Omental fat pad (tissue), 4 donors: ENCODE data around the gene LIPG. TPM values are rescaled to one million over a fixed set of nuclear protein-coding genes. Genes with fewer than 3 reads are reported as not detected.

Experiments used
- ATAC-seq: fragments of 150-250 bp; one replicate; pipeline ENCODE4 v1.9.1; 2016; ENCODE audit warnings: mild to moderate bottlenecking, moderate library complexity; ENCODE audit not compliant: low FRiP score
- DNase-seq: peaks from one replicate; pipeline ENCODE4 v3.0.0-alpha.2; 2019; ENCODE audit warnings: low spot score
- total RNA-seq, 4 donors: library from RNA; depleted of rRNA; stranded (reverse); fragments of >200 nt; gene quantifications; one replicate each; pipeline ENCODE4 v1.1.0, GENCODE V29; 2016
- TF ChIP-seq, protein P1 (sequence below), 3 donors: fragments of 450-650 bp; IDR thresholded peaks; one replicate each; pipeline ENCODE4 v1.5.1; 2016 to 2017; ENCODE audit warnings: antibody characterized with exemption in 3 of 3, mild to moderate bottlenecking in 3 of 3, moderate library complexity in 2 of 3

Gene LIPG
- total RNA-seq, 4 donors from 2014 or later, result 0.94 to 53.2 (median 1.2) TPM

GRCh38 chr18:49638209-49638785 is 76.4 kb downstream of the LIPG start:
- ATAC-seq, result no peak
- DNase-seq, result no peak
- TF ChIP-seq, protein P1, sequence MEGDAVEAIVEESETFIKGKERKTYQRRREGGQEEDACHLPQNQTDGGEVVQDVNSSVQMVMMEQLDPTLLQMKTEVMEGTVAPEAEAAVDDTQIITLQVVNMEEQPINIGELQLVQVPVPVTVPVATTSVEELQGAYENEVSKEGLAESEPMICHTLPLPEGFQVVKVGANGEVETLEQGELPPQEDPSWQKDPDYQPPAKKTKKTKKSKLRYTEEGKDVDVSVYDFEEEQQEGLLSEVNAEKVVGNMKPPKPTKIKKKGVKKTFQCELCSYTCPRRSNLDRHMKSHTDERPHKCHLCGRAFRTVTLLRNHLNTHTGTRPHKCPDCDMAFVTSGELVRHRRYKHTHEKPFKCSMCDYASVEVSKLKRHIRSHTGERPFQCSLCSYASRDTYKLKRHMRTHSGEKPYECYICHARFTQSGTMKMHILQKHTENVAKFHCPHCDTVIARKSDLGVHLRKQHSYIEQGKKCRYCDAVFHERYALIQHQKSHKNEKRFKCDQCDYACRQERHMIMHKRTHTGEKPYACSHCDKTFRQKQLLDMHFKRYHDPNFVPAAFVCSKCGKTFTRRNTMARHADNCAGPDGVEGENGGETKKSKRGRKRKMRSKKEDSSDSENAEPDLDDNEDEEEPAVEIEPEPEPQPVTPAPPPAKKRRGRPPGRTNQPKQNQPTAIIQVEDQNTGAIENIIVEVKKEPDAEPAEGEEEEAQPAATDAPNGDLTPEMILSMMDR (IDR thresholded peaks at IDR 0.05), result no peak

DNA sequence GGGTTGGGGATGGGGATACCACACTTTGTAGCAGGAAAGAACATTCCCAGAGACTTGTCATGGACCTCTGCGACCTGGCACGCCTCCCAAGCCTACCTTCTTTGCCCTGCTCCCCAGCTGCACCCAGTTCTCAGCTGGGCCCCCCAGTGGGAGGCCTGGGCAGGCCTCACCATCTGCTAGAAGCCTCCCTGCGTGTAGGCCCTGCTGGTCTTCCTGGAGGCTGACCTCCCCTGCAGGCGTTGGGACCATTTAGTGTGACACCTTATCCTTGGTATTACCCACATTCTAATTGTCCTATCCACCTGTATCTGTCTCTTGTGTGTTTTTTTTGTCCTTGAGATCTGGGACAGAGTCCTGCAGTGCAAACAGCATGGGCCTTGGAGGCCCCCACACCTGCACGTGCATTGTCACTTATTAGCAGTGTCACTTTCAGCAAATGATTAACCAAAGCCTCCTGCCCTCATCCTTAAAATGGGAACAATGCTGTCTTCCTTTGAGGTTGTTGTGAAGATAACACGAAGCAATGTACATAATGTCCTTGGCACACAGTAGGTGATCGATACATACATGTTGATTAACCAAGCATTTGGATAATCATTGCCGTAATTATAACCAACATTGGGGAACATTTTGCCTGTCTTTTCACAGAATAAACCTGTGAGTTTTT is 77.2 kb downstream of the LIPG start:
- DNase-seq (no peak), ATAC-seq (no peak)
- TF ChIP-seq, protein P1 (IDR thresholded peaks at IDR 0.05), result no peak

DNA sequence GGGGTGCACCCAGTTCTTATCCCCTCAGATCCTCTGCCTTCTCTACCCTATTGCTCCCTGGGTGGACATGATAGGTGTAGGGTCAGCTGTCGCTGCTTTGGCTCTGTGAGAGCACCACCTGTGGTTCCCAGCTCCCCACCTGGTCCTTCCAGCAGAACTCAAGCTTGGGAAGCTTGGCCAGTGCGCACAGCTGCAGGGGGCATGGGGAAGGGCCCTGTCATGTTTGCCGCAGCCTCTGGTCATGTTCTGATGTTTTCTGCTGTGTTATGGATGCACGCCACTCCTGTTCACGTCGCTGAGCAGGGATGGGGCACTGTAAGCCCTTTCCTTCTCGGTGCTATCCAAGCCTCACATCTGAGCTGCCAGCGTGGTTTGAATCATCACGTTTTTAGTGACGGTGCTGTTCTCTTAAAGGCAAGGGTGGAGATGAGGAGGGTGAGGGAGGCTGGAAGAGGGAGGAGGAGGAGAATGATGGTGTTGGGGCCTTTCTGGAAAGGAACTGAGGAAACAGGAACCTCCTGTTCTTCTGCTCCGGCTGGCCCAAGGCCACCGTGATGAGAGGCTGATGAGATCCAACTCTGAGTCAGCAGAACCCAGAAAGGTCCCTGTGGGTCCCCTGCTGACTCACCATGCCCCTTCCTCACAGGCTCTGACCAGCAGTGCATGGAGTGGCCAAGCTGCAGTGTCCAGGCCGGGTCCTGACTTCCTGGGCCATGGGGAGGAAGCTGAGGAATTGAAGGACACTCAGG is 78.0 kb downstream of the LIPG start:
- peak; percentile 51 for ATAC-seq
- DNase-seq, result peak; percentile 28

DNA sequence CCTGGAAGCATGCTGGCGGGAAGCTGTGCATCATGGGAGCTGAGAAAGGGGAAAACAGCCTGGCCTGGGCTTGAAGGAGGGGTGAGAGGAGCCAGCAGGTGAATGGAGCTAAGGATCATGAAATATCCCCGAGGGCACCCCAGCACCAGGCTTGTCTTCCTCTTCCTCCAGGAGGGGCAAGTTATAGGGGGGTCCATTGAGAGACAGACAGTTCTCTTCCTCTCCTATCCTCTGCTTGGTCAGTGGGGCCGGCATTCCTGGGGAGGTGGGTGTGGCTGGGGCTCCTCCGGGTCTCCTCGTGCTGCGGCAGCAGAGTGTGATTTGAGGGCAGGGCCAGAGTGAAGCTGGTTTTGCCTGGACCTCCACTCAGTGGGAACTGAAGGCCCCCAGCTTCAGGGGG is 78.9 kb downstream of the LIPG start:
- no peak for ATAC-seq
- DNase-seq, result no peak
- TF ChIP-seq, protein P1 (IDR thresholded peaks at IDR 0.05), result no peak

More for the DNA sequence above, 78.0 kb downstream of the LIPG start:
- TF ChIP-seq, protein P1 (IDR thresholded peaks at IDR 0.05), result no peak

- TF ChIP-seq, protein P1 (IDR thresholded peaks at IDR 0.05), result no peak
- ATAC-seq (no peak), DNase-seq (no peak)
Observed at GRCh38 chr18:49645196-49645595, 83.3 kb downstream of the LIPG start.

GRCh38 chr18:49645841-49646351 is 84.0 kb downstream of the LIPG start:
- ATAC-seq (peak; percentile 72), DNase-seq (no peak)

More at GRCh38 chr18:49645841-49646351, 84.0 kb downstream of the LIPG start:
- TF ChIP-seq, protein P1 (IDR thresholded peaks at IDR 0.05), result no peak
